Stimulated activated CD4-positive, alpha-beta T cell treated with anti-CD3 and anti-CD28 coated beads, TNF-alpha, amount 100 ng/mL, for 4 hours (primary cell): ENCODE data around the gene CASP4.
"Not testable (repeated sequence)": the region's sequence is repeated elsewhere in the genome, so short reads cannot be mapped to it uniquely, and the experiment has no call there.

Experiments used
- DNase-seq, 3 experiments: peaks; one replicate each; pipeline ENCODE4 v3.0.0-alpha.2; 2020; ENCODE audit warnings: low read depth in 3 of 3

Gene CASP4

GRCh38 chr11:104956528-104956927 is 11.8 kb downstream of the CASP4 start:
- DNase-seq = no peak

- no peak for DNase-seq
Measured at GRCh38 chr11:104946907-104947306, 21.5 kb downstream of the CASP4 start.

- DNase-seq = no peak
Measured at GRCh38 chr11:104944076-104944475, 24.3 kb downstream of the CASP4 start.

DNA sequence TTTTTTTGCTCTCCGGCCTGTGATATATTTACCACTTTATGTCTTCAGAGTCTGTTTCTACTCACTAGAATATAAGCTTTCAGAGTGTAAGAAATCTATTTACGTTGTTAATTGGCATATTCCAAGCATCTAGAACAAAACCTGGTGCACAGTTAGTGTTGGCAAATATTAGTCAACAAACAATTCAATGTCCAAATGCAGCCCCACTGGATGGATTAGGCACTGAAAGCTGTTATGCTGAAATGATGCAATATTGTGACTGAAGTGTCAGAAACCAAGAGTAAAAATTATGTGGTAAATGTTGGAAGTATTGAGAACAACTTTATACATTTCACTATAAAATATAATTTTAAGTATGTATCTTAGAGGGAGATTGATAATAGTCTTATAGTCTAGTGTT is 24.8 kb downstream of the CASP4 start:
- DNase-seq = no peak

GRCh38 chr11:104934594-104934993 is 33.8 kb downstream of the CASP4 start:
- DNase-seq = no peak

DNA sequence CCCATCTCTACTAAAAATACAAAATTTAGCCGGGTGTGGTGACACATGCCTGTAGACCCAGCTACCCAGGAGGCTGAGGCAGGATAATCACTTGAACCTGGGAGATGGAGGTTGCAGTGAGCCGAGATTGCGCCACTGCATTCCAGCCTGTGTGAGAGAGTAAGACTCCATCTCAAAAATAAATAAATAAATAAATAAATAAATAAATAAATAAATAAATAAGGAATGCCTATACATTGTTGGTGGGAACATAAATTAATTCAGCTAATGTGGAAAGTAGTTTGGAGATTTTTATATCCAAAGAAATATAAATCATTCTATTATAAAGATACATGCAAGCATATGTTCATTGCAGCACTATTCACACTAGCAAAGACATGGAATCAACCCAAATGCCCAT is 34.3 kb downstream of the CASP4 start:
- not testable (repeated sequence) for DNase-seq

- no peak for DNase-seq
Measured at GRCh38 chr11:104928811-104929210, 39.6 kb downstream of the CASP4 start.

DNA sequence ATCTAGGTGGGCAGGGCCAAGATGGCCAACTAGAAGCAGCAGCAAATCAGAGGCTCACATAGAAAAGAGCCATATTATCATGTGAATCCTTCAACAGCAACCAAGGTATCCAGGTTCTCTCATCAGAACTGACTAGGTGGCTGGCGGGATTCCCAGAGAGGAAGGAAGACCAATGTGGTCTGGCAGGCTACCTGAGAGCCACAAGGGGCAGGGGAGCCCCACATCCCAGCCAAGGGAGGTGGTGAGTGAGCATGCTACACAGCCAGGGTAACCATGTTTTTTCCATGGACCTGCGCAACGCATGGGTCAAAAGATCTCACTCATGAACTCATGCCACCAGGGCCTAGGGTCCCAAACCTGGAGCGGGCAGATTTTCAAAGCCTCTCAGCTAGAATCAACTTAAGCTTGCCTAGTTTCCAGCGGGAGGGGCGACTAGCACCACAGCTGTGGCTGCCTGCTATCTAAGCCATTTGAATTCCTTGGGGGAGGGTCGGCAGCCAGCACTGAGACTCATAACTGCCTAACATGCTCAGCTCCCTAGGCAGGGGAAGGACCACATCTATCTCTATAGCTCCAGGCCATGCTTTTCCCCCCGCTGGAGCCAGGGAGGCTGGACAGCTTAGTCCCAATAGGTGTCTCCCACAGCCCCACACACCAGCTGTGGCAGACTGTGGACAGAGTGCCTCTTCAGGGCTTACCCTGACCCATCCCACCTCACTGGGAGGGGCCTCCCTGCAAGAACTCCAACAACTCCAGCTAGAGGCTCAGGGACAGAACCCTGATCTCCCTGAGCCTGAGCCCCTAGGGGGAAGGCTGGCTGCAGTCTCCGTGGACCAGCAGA is 41.4 kb downstream of the CASP4 start:
- no peak for DNase-seq

DNA sequence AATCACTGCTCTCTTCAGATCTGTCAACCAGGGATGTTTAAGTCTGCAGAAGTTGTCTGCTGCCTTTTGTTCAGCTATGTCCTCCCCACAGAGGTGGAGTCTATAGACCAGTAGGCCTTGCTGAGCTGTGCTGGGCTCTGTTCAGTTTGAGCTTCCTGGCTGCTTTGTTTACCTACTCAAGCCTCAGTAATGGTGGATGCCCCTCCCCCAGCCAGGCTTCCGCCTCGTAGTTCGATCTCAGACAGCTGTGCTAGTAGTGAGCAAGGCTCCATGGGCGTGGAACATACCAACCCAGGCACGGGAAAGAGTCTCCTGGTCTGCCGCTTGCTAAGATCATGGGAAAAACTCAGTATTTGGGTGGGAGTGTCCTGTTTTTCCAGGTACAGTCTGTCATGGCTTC is 42.5 kb downstream of the CASP4 start:
- no peak for DNase-seq

DNA sequence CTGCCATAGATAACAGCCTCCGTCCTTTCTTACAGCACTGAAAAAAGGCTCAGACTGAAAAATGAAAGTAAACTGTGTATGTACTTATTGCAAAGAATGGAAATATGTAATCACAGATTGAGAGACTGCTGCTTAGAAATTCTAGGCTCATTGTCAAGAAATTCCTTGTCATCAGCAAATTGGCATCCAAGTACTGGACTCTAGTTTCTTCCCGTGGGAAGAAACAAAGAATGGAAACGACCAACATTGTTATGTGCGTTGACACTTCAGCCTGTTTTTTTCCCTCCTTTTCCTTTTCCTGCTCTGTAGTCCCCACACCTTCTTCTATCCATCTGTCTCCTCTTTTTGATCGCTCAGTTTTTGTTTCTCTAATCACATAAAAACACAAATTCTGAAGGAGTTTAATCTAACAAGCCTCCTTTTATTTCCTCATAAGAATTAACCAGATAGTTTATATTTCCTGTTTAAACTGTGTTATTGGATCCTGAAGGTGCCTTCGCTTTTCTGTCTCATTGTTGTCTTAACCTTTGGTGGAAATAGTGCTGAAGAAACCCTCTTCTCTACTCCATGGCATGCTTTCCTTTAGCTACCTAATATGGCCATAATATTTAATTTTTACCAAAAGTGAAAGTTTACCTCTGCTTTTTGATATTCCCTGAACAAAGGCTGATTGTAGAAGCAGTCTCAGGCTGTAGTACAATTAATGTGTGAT is 50.1 kb downstream of the CASP4 start:
- no peak for DNase-seq

DNA sequence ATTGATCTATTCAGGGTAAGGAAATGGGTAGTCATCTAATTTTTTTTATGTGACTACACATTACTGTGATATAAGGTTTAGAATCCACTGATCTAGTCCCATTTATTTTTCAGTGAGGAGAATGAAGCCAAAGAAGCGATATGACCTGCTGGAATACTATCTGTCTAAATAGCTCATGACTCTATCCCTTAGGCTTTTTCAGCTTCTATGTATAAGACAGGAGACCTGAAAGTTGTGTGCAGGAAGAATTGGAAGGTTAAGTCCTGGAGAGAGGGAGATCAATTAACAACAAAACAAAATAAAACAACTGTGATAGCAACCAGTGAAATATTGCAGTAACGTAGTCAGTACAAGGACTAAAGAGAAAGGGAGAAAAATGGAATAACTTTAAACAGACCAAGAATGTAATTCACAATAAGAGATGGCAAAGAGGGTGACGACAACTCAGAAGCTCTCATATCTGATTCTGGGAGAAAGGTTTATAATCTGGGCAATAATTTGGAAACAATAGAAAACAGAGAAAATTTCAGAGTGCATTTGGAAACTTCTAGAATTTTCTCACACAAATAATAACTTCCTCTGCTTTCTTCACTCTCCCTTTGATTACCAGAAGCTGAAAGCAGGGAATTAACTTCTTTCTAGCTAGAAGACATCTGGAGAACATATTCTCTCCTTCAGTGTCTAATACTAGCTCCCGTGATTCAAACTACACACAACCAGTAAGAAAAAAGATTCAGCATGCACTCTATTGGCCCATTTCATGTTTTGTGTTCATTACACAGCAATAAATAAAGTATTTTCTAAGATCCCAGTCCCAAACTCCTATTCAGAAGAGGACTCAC is 50.9 kb downstream of the CASP4 start:
- no peak for DNase-seq

GRCh38 chr11:104916442-104916841 is 51.9 kb downstream of the CASP4 start:
- no peak for DNase-seq

GRCh38 chr11:104912102-104912501 is 56.3 kb downstream of the CASP4 start:
- DNase-seq = no peak

- no peak for DNase-seq
Measured at GRCh38 chr11:104908186-104908531, 60.2 kb downstream of the CASP4 start.

DNA sequence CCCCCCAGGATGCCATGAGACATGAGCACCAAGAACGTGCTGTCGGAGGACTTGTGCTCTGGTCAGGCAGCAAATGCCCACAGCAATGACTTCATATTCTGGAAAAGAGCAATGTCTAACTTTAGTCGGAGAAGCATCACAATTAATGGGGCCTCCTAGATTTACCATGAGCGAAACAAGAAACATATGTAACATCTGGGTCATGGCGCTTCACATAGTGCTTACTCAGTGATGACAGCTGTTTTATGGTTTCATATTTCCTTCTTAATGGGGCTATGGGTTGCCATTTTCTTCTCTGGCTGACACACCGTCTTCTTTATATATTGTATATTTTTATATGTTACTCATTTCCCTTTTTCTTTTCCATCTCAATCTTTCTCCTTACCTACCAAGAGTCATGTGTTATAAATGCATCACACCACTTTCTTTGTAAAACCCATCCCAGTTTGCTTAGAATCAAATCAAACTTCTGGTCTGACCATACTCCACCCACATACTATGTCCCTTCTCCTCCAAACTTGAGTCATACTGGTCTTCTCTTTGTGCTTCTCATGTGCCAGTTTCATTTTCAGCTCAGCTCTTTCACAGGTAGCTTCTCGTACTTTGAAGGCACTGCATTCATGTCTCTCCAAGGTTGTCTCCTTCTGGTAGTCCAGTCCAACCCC is 60.7 kb downstream of the CASP4 start:
- DNase-seq = no peak

DNA sequence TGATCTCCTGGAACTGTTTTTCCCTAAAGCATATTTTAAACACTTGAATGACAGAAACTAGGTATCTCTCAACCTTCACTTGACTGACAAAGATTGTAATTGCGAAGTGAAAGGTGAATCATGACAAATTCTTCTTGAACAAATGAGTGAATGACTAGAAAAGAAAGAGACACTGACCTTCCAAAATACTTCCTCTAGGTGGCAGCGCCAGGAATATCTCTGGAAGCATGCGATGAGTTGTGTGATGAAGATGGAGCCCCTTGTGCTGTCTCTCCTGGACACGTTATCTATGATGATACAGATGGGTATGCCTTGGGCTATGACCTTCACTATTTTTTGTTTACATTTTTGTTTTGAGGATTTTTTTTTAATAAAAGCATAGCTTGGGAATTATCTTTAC is 63.1 kb downstream of the CASP4 start:
- no peak for DNase-seq

- DNase-seq = no peak
Measured at GRCh38 chr11:104899226-104899625, 69.1 kb downstream of the CASP4 start.

GRCh38 chr11:104898685-104899013 is 69.7 kb downstream of the CASP4 start:
- no peak for DNase-seq

- no peak for DNase-seq
Measured at GRCh38 chr11:104897891-104898684, 70.3 kb downstream of the CASP4 start, which contains the start of gene CASP12. TSS of gene CASP12 (minus strand) at chr11:104898460.

- no peak for DNase-seq
Measured at GRCh38 chr11:104895634-104896033, 72.7 kb downstream of the CASP4 start.

- DNase-seq = no peak
Measured at GRCh38 chr11:104893876-104894275, 74.5 kb downstream of the CASP4 start.
